Endothelial cell (in vitro differentiated cells): Measurements from ENCODE around the gene RAB11FIP2. TPM values are rescaled to one million over a fixed set of nuclear protein-coding genes. Genes with fewer than 3 reads are reported as not detected.

ENCODE experiments used
- DNase-seq: peaks from one replicate; pipeline ENCODE4 v3.0.0; 2021; ENCODE audit warnings: low spot score
- H3K27ac Mint-ChIP-seq: one replicate; pipeline ENCODE4 v1.8.0; 2021; ENCODE audit warnings: mixed read lengths, inconsistent platforms; ENCODE audit not compliant: unreplicated experiment
- H3K27me3 Mint-ChIP-seq: one replicate; pipeline ENCODE4 v1.8.0; 2021; ENCODE audit warnings: mild to moderate bottlenecking, moderate library complexity, mixed read lengths, inconsistent platforms; ENCODE audit not compliant: unreplicated experiment
- H3K36me3 Mint-ChIP-seq: one replicate; pipeline ENCODE4 v1.8.0; 2021; ENCODE audit warnings: mild to moderate bottlenecking, low read depth, mixed read lengths, inconsistent platforms; ENCODE audit not compliant: unreplicated experiment
- H3K4me1 Mint-ChIP-seq: one replicate; pipeline ENCODE4 v1.8.0; 2021; ENCODE audit warnings: mild to moderate bottlenecking, mixed read lengths, inconsistent platforms; ENCODE audit not compliant: unreplicated experiment
- H3K4me3 Mint-ChIP-seq: one replicate; pipeline ENCODE4 v1.8.0; 2021; ENCODE audit warnings: mild to moderate bottlenecking, mixed read lengths, inconsistent platforms; ENCODE audit not compliant: unreplicated experiment
- H3K9me3 Mint-ChIP-seq: one replicate; pipeline ENCODE4 v1.8.0; 2021; ENCODE audit warnings: mixed read lengths, inconsistent platforms; ENCODE audit not compliant: unreplicated experiment
- total RNA-seq: library from RNA; stranded (reverse); fragmentation: NEBNext Ultra II Directional; extraction: Animal tissue kit (Norgen Biotek cat#: 25700); gene quantifications from one replicate; pipeline ENCODE4 v1.2.1, GENCODE V29; 2021; ENCODE audit not compliant: unreplicated experiment
- TF ChIP-seq, protein P1 (sequence below): fragments of 200-600 bp; sonication (generic); IDR thresholded peaks from one replicate; pipeline ENCODE4 v1.5.0; 2021; ENCODE audit warnings: antibody characterized with exemption; ENCODE audit not compliant: unreplicated experiment

The RAB11FIP2 gene
- total RNA-seq, 1 donor from 2014 or later, result 10.9 TPM

GRCh38 chr10:118028619-118029018, 18.1 kb downstream of the RAB11FIP2 start:
- DNase-seq, result no peak
- Mint-ChIP-seq H3K27ac (no peak overlapping the region), H3K9me3 (no peaks in the 10 kb centered on the region), H3K36me3 (no peaks in the 10 kb centered on the region), H3K4me3 (no peak overlapping the region), H3K27me3 (no peaks in the 10 kb centered on the region), H3K4me1 (peaks cover 3% of the 10 kb centered on the region)
- TF ChIP-seq, protein P1, sequence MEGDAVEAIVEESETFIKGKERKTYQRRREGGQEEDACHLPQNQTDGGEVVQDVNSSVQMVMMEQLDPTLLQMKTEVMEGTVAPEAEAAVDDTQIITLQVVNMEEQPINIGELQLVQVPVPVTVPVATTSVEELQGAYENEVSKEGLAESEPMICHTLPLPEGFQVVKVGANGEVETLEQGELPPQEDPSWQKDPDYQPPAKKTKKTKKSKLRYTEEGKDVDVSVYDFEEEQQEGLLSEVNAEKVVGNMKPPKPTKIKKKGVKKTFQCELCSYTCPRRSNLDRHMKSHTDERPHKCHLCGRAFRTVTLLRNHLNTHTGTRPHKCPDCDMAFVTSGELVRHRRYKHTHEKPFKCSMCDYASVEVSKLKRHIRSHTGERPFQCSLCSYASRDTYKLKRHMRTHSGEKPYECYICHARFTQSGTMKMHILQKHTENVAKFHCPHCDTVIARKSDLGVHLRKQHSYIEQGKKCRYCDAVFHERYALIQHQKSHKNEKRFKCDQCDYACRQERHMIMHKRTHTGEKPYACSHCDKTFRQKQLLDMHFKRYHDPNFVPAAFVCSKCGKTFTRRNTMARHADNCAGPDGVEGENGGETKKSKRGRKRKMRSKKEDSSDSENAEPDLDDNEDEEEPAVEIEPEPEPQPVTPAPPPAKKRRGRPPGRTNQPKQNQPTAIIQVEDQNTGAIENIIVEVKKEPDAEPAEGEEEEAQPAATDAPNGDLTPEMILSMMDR, result no peak

DNA sequence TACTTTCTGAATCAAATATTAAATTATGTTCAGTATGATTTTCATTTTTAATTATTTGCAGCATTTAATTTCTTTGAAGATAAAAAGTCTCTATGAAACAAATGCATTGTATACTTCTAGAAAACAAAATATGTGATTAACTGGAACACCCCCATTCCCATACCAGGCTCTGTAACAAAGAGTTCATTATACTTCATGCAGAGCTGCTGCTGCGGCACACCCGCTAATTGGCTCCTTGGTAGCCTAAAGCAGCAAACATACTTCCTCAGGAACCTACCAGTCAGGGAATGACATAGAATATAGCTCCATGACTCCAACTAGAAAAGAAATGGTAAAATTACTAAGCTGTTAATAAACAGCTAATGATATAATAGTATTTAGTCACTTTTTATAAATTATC, 19.3 kb downstream of the RAB11FIP2 start:
- H3K36me3 Mint-ChIP-seq, result no peaks in the 10 kb centered on the region
- no peaks in the 10 kb centered on the region for H3K9me3 Mint-ChIP-seq

DNA sequence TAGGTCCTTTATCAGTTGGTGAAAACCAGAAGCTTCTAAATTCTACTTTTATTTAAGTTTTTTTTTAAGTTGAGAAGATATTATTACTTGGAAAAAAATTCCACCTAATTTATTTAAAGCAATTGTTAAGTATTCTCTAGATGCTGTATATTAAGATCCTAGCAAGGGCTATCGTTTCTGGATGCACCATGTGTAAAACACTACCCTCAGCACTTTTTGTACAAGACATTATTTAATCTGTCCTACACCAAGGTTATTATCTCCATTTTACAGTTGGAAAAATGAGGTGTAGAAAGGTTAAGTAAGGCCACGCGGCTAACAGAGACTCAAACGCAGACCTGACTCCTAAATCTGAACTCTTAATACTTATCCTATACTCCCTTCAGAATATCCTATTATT, 19.8 kb downstream of the RAB11FIP2 start:
- H3K9me3 Mint-ChIP-seq, result no peaks in the 10 kb centered on the region
- no peaks in the 10 kb centered on the region for H3K36me3 Mint-ChIP-seq
- no peak for DNase-seq
- no peak overlapping the region for H3K4me3 Mint-ChIP-seq
- H3K4me1 Mint-ChIP-seq, result peaks cover 3% of the 10 kb centered on the region
- TF ChIP-seq, protein P1, result no peak
- H3K27ac Mint-ChIP-seq, result no peak overlapping the region
- no peaks in the 10 kb centered on the region for H3K27me3 Mint-ChIP-seq

More for the DNA sequence above, 19.3 kb downstream of the RAB11FIP2 start:
- Mint-ChIP-seq H3K4me3 (no peak overlapping the region), H3K4me1 (peaks cover 3% of the 10 kb centered on the region), H3K27ac (no peak overlapping the region), H3K27me3 (no peaks in the 10 kb centered on the region)
- DNase-seq, result no peak
- TF ChIP-seq, protein P1, result no peak

GRCh38 chr10:118020365-118020764, 26.4 kb downstream of the RAB11FIP2 start:
- Mint-ChIP-seq H3K27ac (no peak overlapping the region), H3K36me3 (no peaks in the 10 kb centered on the region), H3K4me1 (no peaks in the 10 kb centered on the region), H3K27me3 (peaks cover 1% of the 10 kb centered on the region), H3K9me3 (no peaks in the 10 kb centered on the region), H3K4me3 (no peak overlapping the region)
- TF ChIP-seq, protein P1, result no peak
- DNase-seq, result no peak

DNA sequence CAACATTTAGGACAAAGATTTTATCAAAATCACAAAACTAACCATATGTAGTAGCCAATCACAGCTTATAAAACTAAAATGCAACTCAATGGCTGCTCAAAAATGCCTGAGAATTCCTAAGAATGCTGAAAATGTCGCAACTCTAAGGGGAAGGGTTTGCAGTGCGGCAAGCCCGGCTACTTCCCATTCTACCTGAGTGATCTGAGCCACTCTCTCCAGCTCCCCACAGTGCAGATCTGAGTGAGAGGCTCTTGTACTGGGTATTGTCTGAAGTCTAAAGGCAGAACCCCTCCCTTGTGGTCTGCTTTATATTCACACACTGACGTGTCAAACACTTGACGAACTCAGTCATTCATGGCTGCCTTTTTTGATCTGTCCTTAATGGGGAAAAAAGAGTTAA, 28.9 kb downstream of the RAB11FIP2 start:
- Mint-ChIP-seq H3K36me3 (no peaks in the 10 kb centered on the region), H3K27me3 (peaks cover 1% of the 10 kb centered on the region), H3K4me1 (no peaks in the 10 kb centered on the region), H3K4me3 (no peak overlapping the region), H3K9me3 (no peaks in the 10 kb centered on the region), H3K27ac (no peak overlapping the region)
- DNase-seq, result no peak
- TF ChIP-seq, protein P1, result no peak
